H1 (cell line): ENCODE measurements around the gene WAC. TPM values are rescaled to one million over a fixed set of nuclear protein-coding genes. Genes with fewer than 3 reads are reported as not detected.

Source experiments
- CTCF ChIA-PET: fragments of 300-600 bp; sonication (Branson Sonifier 250); formaldehyde crosslinking; loops from one replicate; lab custom pipeline; 2021; ENCODE audit not compliant: partially characterized antibody; lab: Charles Lee
- POLR2A ChIA-PET: fragments of 300-600 bp; sonication (Branson Sonifier 250); formaldehyde crosslinking; loops from one replicate; lab custom pipeline; 2021; ENCODE audit warnings: inconsistent platforms; ENCODE audit not compliant: partially characterized antibody; lab: Charles Lee
- DNase-seq, 2 experiments: peaks; one replicate each; pipeline versions ENCODE4 v3.0.0 to v3.0.0-alpha.2; 2010 to 2022; ENCODE audit warnings: low spot score in 2 of 2, low read depth in 1 of 2, mixed read lengths in 1 of 2
- FAIRE-seq: peaks from 2 replicates; lab custom pipeline; 2011; peaks lifted over from hg19 to GRCh38; lab: Jason Lieb, UNC
- H2AFZ ChIP-seq: 2 replicates; pipeline ENCODE4 v1.8.1; 2012; ENCODE audit warnings: low read length, inconsistent platforms
- H2AK5ac ChIP-seq: 2 replicates; pipeline ENCODE4 v1.6.1; 2013; ENCODE audit warnings: low read depth, low read length
- H2BK120ac ChIP-seq: replicated peaks from 2 replicates; pipeline ENCODE3; 2013; ENCODE audit warnings: low read depth, low read length, inconsistent platforms
- H2BK12ac ChIP-seq: 2 replicates; pipeline ENCODE4 v1.6.1; 2013; ENCODE audit warnings: low read depth, low read length
- H2BK15ac ChIP-seq: 2 replicates; pipeline ENCODE4 v1.6.1; 2013; ENCODE audit warnings: low read length
- H2BK20ac ChIP-seq: 2 replicates; pipeline ENCODE4 v1.6.1; 2013; ENCODE audit warnings: low read length
- H2BK5ac ChIP-seq: 2 replicates; pipeline ENCODE4 v1.6.1; 2013; ENCODE audit warnings: low read depth, low read length
- H3K14ac ChIP-seq: 2 replicates; pipeline ENCODE4 v1.6.1; 2013; ENCODE audit warnings: inconsistent platforms; ENCODE audit not compliant: insufficient read length
- H3K18ac ChIP-seq: 2 replicates; pipeline ENCODE4 v1.6.1; 2013; ENCODE audit warnings: low read length; ENCODE audit errors: extremely low read depth
- H3K23ac ChIP-seq: 2 replicates; pipeline ENCODE4 v1.6.1; 2013; ENCODE audit warnings: inconsistent platforms; ENCODE audit not compliant: insufficient read length
- H3K23me2 ChIP-seq: 2 replicates; pipeline ENCODE4 v1.6.1; 2013; ENCODE audit warnings: low read depth, low read length
- H3K27ac ChIP-seq: 2 replicates; pipeline ENCODE4 v1.6.1; 2011; ENCODE audit warnings: low read depth, low read length, inconsistent platforms
- H3K27me3 ChIP-seq, 4 experiments: replicated peaks in 1 of 4; 1 replicate in 1 of 4; 2 replicates in 3 of 4; pipeline versions ENCODE4 v1.6.1 to v1.8.1; 2011 to 2013; ENCODE audit warnings: low read length in 3 of 4, mild to moderate bottlenecking in 3 of 4, inconsistent platforms in 2 of 4, mixed read lengths in 2 of 4, moderate library complexity in 1 of 4; ENCODE audit not compliant: control insufficient read depth in 3 of 4, insufficient read depth in 3 of 4; ENCODE audit errors: extremely low read depth in 1 of 4
- H3K36me3 ChIP-seq, 4 experiments: 2 replicates each; pipeline versions ENCODE4 v1.6.1 to v1.8.1; 2011 to 2013; ENCODE audit warnings: mild to moderate bottlenecking in 4 of 4, low read length in 3 of 4, moderate library complexity in 2 of 4, control low read depth in 1 of 4, inconsistent platforms in 1 of 4; ENCODE audit not compliant: insufficient read depth in 4 of 4, control insufficient read depth in 2 of 4
- H3K4ac ChIP-seq: replicated peaks from 2 replicates; pipeline ENCODE3; 2013; ENCODE audit warnings: low read length, low read depth, mixed read lengths, inconsistent platforms; ENCODE audit not compliant: insufficient read length
- H3K4me1 ChIP-seq, 4 experiments: replicated peaks in 1 of 4; 1 replicate in 1 of 4; 2 replicates in 3 of 4; pipeline versions ENCODE4 v1.6.1 to v1.8.1; 2011 to 2013; ENCODE audit warnings: low read length in 3 of 4, inconsistent platforms in 2 of 4, mixed read lengths in 1 of 4; ENCODE audit not compliant: insufficient read depth in 4 of 4, control insufficient read depth in 3 of 4
- H3K4me2 ChIP-seq, 2 experiments: 2 replicates each; pipeline versions ENCODE4 v1.6.1 to v1.8.1; 2011 to 2013; ENCODE audit warnings: low read depth in 2 of 2, low read length in 2 of 2, control low read depth in 1 of 2, inconsistent platforms in 1 of 2, mild to moderate bottlenecking in 1 of 2; ENCODE audit not compliant: insufficient read depth in 1 of 2
- H3K4me3 ChIP-seq, 4 experiments: fragments of 200-600, 300-600 bp in 1 of 4; sonication (generic), shearing (Covaris generic), sonication (Bioruptor Twin) in 1 of 4; 2 replicates each; pipeline versions ENCODE4 v1.5.1 to v1.8.1; 2011 to 2016; ENCODE audit warnings: low read length in 4 of 4, low read depth in 3 of 4, control low read depth in 2 of 4, inconsistent platforms in 2 of 4, mild to moderate bottlenecking in 2 of 4, mixed read lengths in 1 of 4, moderate library complexity in 1 of 4; ENCODE audit not compliant: insufficient read depth in 2 of 4; ENCODE audit errors: extremely low read depth in 1 of 4
- H3K56ac ChIP-seq: replicated peaks from 2 replicates; pipeline ENCODE3; 2013; ENCODE audit warnings: low read depth, mild to moderate bottlenecking, mixed read lengths, low read length, inconsistent platforms; ENCODE audit not compliant: insufficient read length
- H3K79me1 ChIP-seq: 2 replicates; pipeline ENCODE4 v1.6.1; 2013; ENCODE audit warnings: low read depth, low read length, control low read depth
- H3K79me2 ChIP-seq, 2 experiments: 2 replicates each; pipeline versions ENCODE4 v1.6.1 to v1.8.1; 2012 to 2013; ENCODE audit warnings: low read length in 2 of 2, mild to moderate bottlenecking in 2 of 2, inconsistent platforms in 1 of 2; ENCODE audit not compliant: insufficient read depth in 2 of 2, control insufficient read depth in 1 of 2
- H3K9ac ChIP-seq, 4 experiments: replicated peaks in 1 of 4; 1 replicate in 1 of 4; 2 replicates in 3 of 4; pipeline versions ENCODE4 v1.6.1 to v1.8.1; 2011 to 2013; ENCODE audit warnings: low read depth in 3 of 4, low read length in 3 of 4, control low read depth in 2 of 4, mild to moderate bottlenecking in 2 of 4, moderate library complexity in 2 of 4, inconsistent platforms in 1 of 4; ENCODE audit errors: extremely low read depth in 1 of 4
- H3K9me3 ChIP-seq, 2 experiments: 2 replicates each; pipeline versions ENCODE4 v1.6.1 to v1.8.1; 2012 to 2013; ENCODE audit warnings: mild to moderate bottlenecking in 2 of 2, moderate library complexity in 2 of 2, control low read depth in 1 of 2, inconsistent platforms in 1 of 2, low read depth in 1 of 2, low read length in 1 of 2, mixed read lengths in 1 of 2; ENCODE audit not compliant: insufficient read depth in 2 of 2
- H4K20me1 ChIP-seq, 2 experiments: replicated peaks in 1 of 2; 2 replicates each; pipeline versions ENCODE3 to v1.8.1; 2011 to 2013; ENCODE audit warnings: inconsistent platforms in 2 of 2, low read length in 2 of 2, mild to moderate bottlenecking in 1 of 2; ENCODE audit not compliant: insufficient read depth in 2 of 2, control insufficient read depth in 1 of 2
- H4K5ac ChIP-seq: 2 replicates; pipeline ENCODE4 v1.6.1; 2013; ENCODE audit warnings: low read length, low read depth, mixed read lengths, inconsistent platforms; ENCODE audit not compliant: insufficient read length
- H4K8ac ChIP-seq: 2 replicates; pipeline ENCODE4 v1.8.0; 2013; ENCODE audit warnings: mild to moderate bottlenecking, moderate library complexity, low read length, inconsistent platforms; ENCODE audit not compliant: insufficient read depth; ENCODE audit errors: extremely low read depth
- H4K91ac ChIP-seq: replicated peaks from 2 replicates; pipeline ENCODE3; 2013; ENCODE audit warnings: low read length, mixed read lengths, inconsistent platforms; ENCODE audit not compliant: insufficient read length
- CTCF ChIP-seq, 3 experiments: IDR thresholded peaks; 1 replicate in 2 of 3; 2 replicates in 1 of 3; pipeline versions ENCODE4 v1.5.1 to v1.6.1; 2011; ENCODE audit warnings: low read length in 3 of 3, mild to moderate bottlenecking in 3 of 3, inconsistent platforms in 2 of 3, low read depth in 1 of 3, moderate library complexity in 1 of 3; ENCODE audit not compliant: insufficient read depth in 1 of 3; ENCODE audit errors: control extremely low read depth in 1 of 3
- JUN ChIP-seq: IDR thresholded peaks from 2 replicates; pipeline ENCODE4 v1.6.1; 2011; ENCODE audit warnings: low read depth, mild to moderate bottlenecking, improper control_type of control experiment, low read length
- POLR2AphosphoS5 ChIP-seq: IDR thresholded peaks from 2 replicates; pipeline ENCODE4 v1.6.1; 2011; ENCODE audit warnings: low read depth, low read length
- RBBP5 ChIP-seq: IDR thresholded peaks from 2 replicates; pipeline ENCODE4 v1.7.1; 2012; ENCODE audit warnings: low read depth, mild to moderate bottlenecking, inconsistent platforms, low read length, moderate library complexity, borderline replicate concordance
- WGBS, 2 experiments: shearing (Covaris generic) in 1 of 2; methylation state at CpG; one replicate each; pipeline versions ENCODE4 v1.1.6 to v1.1.7; 2013 to 2015; ENCODE audit warnings: low lambda C conversion rate in 2 of 2, mixed read lengths in 2 of 2, inconsistent platforms in 1 of 2, low coverage in 1 of 2, missing lambda C conversion rate in 1 of 2; ENCODE audit not compliant: insufficient replicate concordance in 2 of 2, insufficient coverage in 1 of 2, insufficient read length in 1 of 2; ENCODE audit errors: extremely low coverage in 1 of 2, missing lambda C conversion rate in 1 of 2; 5-methylcytosine and 5-hydroxymethylcytosine counted together
- polyA plus RNA-seq, 7 experiments: library from polyadenylated mRNA; depleted of rRNA in 3 of 7; stranded (reverse) in 5 of 7; unstranded in 2 of 7; fragments of >200 nt in 5 of 7; fragments of 200-250 nt in 2 of 7; gene quantifications; 1 replicate in 5 of 7; 2 replicates in 1 of 7; 4 replicates in 1 of 7; pipeline versions ENCODE4 v1.2.1 to v1.2.3, GENCODE V29; 2011 to 2013; ENCODE audit warnings: missing spikeins in 2 of 7, mixed read lengths in 2 of 7
- total RNA-seq: library from RNA; stranded (reverse); fragmentation: NEBNext Ultra II Directional; extraction: Animal tissue kit (Norgen Biotek cat#: 25700); gene quantifications from 2 replicates; pipeline ENCODE4 v1.2.1, GENCODE V29; 2021

Gene WAC
- total and polyA plus RNA-seq, 2 of the 8 experiments (the other 6 are each of a cell fraction or from before 2014, with no cell fraction given), result 72.9 to 128 TPM

GRCh38 chr10:28541717-28542365, 8.9 kb downstream of the WAC start:
- no peak overlapping the region for H2BK15ac ChIP-seq
- H3K9ac ChIP-seq, result peak overlapping the region in 2 of 4 experiments; percentile 28 to 53; a peak in 2 of 7 replicates
- no peak overlapping the region for H2BK120ac ChIP-seq
- peaks cover 2% of the 10 kb centered on the region; the same call in 1 of the 2 replicates for H3K79me1 ChIP-seq
- POLR2A ChIA-PET, result interaction anchor here (0.6 to 7.4 kb wide), 7 partner anchors 7 to 581 kb away, joined by 3 to 87 read pairs (median 3); partner anchors contain the start of gene WAC
- H4K91ac ChIP-seq, result no peak overlapping the region
- H4K5ac ChIP-seq, result no peak overlapping the region
- FAIRE-seq (no peak), DNase-seq (no peak)
- no peak overlapping the region for H3K27ac ChIP-seq
- no peak overlapping the region for H4K8ac ChIP-seq
- H2BK5ac ChIP-seq, result no peak overlapping the region
- H3K4ac ChIP-seq, result no peak overlapping the region
- H3K14ac ChIP-seq, result no peak overlapping the region
- WGBS, 2 experiments, result 84% methylated on average over 3 of the region's 3 CpGs; no CpG with 5 or more reads in 1 of the 2 experiments
- H4K20me1 ChIP-seq, result peaks cover 17 to 19% of the 10 kb centered on the region in 2 experiments
- no peak overlapping the region for H3K56ac ChIP-seq
- TF ChIP-seq JUN (no peak), CTCF (IDR thresholded peaks at IDR 0.05; ENCODE audit: control extremely low read depth in 1 of 3, insufficient read depth in 1 of 3, low read depth in 1 of 3, low read length in 3 of 3) (peak in 1 of 3 experiments; percentile 7; a peak in 1 of 4 replicates), RBBP5 (no peak), POLR2AphosphoS5 (0 out of 2 replicates have a peak, but pooled peaks have one; percentile 11)
- H3K4me2 ChIP-seq, result no peak overlapping the region
- H3K4me3 ChIP-seq, result no peak overlapping the region
- no peak overlapping the region for H2AK5ac ChIP-seq
- no peaks in the 10 kb centered on the region for H3K4me1 ChIP-seq
- peaks cover 5 to 95% (median 63%) of the 10 kb centered on the region in 4 experiments for H3K36me3 ChIP-seq
- no peak overlapping the region for H2BK20ac ChIP-seq
- no peaks in the 10 kb centered on the region for H3K9me3 ChIP-seq
- H3K23me2 ChIP-seq, result no peaks in the 10 kb centered on the region
- H3K23ac ChIP-seq, result no peak overlapping the region
- H2AFZ ChIP-seq, result no peak overlapping the region
- H3K79me2 ChIP-seq, result peaks cover 24 to 100% of the 10 kb centered on the region in 2 experiments
- CTCF ChIA-PET, result interaction anchor here (1.0 to 1.1 kb wide), 2 partner anchors 10 to 72 kb away, joined by 3 to 4 read pairs; no protein-coding TSS in a partner anchor
- H3K27me3 ChIP-seq, result no peaks in the 10 kb centered on the region
- H2BK12ac ChIP-seq, result no peak overlapping the region
- no peak overlapping the region for H3K18ac ChIP-seq
